Liver (tissue), 9 donors: ENCODE data around the gene P2RY12. TPM values are rescaled to one million over a fixed set of nuclear protein-coding genes. Genes with fewer than 3 reads are reported as not detected.

Experiments used
- DNase-seq: peaks from one replicate; pipeline ENCODE4 v3.0.0-alpha.2; 2017; ENCODE audit warnings: low spot score
- H3K27ac ChIP-seq, 2 donors: one replicate each; pipeline ENCODE4 v1.7.0; 2013; ENCODE audit warnings: inconsistent platforms in 2 of 2, low read length in 2 of 2, control low read depth in 1 of 2, low read depth in 1 of 2, mild to moderate bottlenecking in 1 of 2
- H3K27me3 ChIP-seq, 4 donors: one replicate each; pipeline versions ENCODE4 v1.6.1 to v1.7.0; 2013; ENCODE audit warnings: low read length in 3 of 4, inconsistent platforms in 1 of 4, mild to moderate bottlenecking in 1 of 4, moderate library complexity in 1 of 4; ENCODE audit not compliant: control insufficient read depth in 4 of 4, insufficient read depth in 4 of 4
- H3K36me3 ChIP-seq, 4 donors: one replicate each; pipeline versions ENCODE4 v1.6.1 to v1.7.0; 2013; ENCODE audit warnings: low read length in 3 of 4, mild to moderate bottlenecking in 3 of 4, low read depth in 1 of 4, moderate library complexity in 1 of 4; ENCODE audit not compliant: control insufficient read depth in 4 of 4, insufficient read depth in 3 of 4
- H3K4me1 ChIP-seq, 4 donors: one replicate each; pipeline versions ENCODE4 v1.6.1 to v1.7.0; 2013; ENCODE audit warnings: low read length in 3 of 4, mild to moderate bottlenecking in 3 of 4, moderate library complexity in 1 of 4; ENCODE audit not compliant: control insufficient read depth in 4 of 4, insufficient read depth in 4 of 4
- H3K4me3 ChIP-seq, 3 donors: one replicate each; pipeline versions ENCODE4 v1.6.1 to v1.7.0; 2013; ENCODE audit warnings: low read length in 3 of 3, control low read depth in 1 of 3, low read depth in 1 of 3, mild to moderate bottlenecking in 1 of 3
- H3K9ac ChIP-seq, 2 donors: one replicate each; pipeline ENCODE4 v1.7.0; 2013; ENCODE audit warnings: low read length in 2 of 2, mild to moderate bottlenecking in 2 of 2, moderate library complexity in 2 of 2, control low read depth in 1 of 2, low read depth in 1 of 2
- H3K9me3 ChIP-seq, 4 donors: one replicate each; pipeline versions ENCODE4 v1.6.1 to v1.7.0; 2013; ENCODE audit warnings: low read length in 3 of 4; ENCODE audit not compliant: control insufficient read depth in 4 of 4
- ATF3 ChIP-seq: IDR thresholded peaks from 2 replicates; pipeline ENCODE4 v1.6.1; 2016; ENCODE audit warnings: antibody characterized with exemption
- CTCF ChIP-seq: fragments of 150-350 bp; IDR thresholded peaks from 2 replicates; pipeline ENCODE4 v1.5.1; 2017; ENCODE audit warnings: improper control_type of control experiment, low read depth, low read length; ENCODE audit not compliant: missing input control
- FOXA1 ChIP-seq: IDR thresholded peaks from 2 replicates; pipeline ENCODE4 v1.6.1; 2016; ENCODE audit warnings: antibody characterized with exemption
- FOXA2 ChIP-seq: IDR thresholded peaks from 2 replicates; pipeline ENCODE4 v1.6.1; 2016; ENCODE audit warnings: antibody characterized with exemption
- GABPA ChIP-seq, 2 donors: IDR thresholded peaks in 1 of 2; conservative IDR thresholded peaks in 1 of 2; 2 replicates each; pipeline ENCODE4 v1.6.1; 2016; ENCODE audit warnings: antibody characterized with exemption in 2 of 2, mild to moderate bottlenecking in 1 of 2, moderate library complexity in 1 of 2
- HNF4G ChIP-seq: IDR thresholded peaks from 2 replicates; pipeline ENCODE4 v1.6.1; 2016; ENCODE audit warnings: antibody characterized with exemption
- JUND ChIP-seq, 2 donors: IDR thresholded peaks; 2 replicates each; pipeline ENCODE4 v1.6.1; 2016; ENCODE audit warnings: antibody characterized with exemption in 2 of 2
- MAX ChIP-seq: IDR thresholded peaks from 2 replicates; pipeline ENCODE4 v1.6.1; 2016; ENCODE audit warnings: antibody characterized with exemption
- NR2F2 ChIP-seq: IDR thresholded peaks from 2 replicates; pipeline ENCODE4 v1.6.1; 2016; ENCODE audit warnings: antibody characterized with exemption
- RAD21 ChIP-seq, 2 donors: IDR thresholded peaks; 2 replicates each; pipeline ENCODE4 v1.6.1; 2016; ENCODE audit warnings: antibody characterized with exemption in 2 of 2, mild to moderate bottlenecking in 2 of 2
- REST ChIP-seq: IDR thresholded peaks from 2 replicates; pipeline ENCODE4 v1.6.1; 2016; ENCODE audit warnings: antibody characterized with exemption, mild to moderate bottlenecking
- RXRA ChIP-seq, 2 donors: IDR thresholded peaks; 2 replicates each; pipeline ENCODE4 v1.6.1; 2017 to 2018; ENCODE audit warnings: antibody characterized with exemption in 2 of 2, mild to moderate bottlenecking in 1 of 2
- SP1 ChIP-seq: IDR thresholded peaks from 2 replicates; pipeline ENCODE4 v1.6.1; 2018; ENCODE audit warnings: antibody characterized with exemption, mild to moderate bottlenecking
- TAF1 ChIP-seq: conservative IDR thresholded peaks from 2 replicates; pipeline ENCODE4 v1.6.1; 2016; ENCODE audit warnings: antibody characterized with exemption, mild to moderate bottlenecking
- YY1 ChIP-seq: IDR thresholded peaks from 2 replicates; pipeline ENCODE4 v1.6.1; 2016; ENCODE audit warnings: antibody characterized with exemption, mild to moderate bottlenecking
- ZBTB33 ChIP-seq: IDR thresholded peaks from 2 replicates; pipeline ENCODE4 v1.6.1; 2016; ENCODE audit warnings: antibody characterized with exemption
- WGBS: extraction: QIAGEN DNeasy Blood & Tissue Kit; methylation state at CpG from one replicate; pipeline ENCODE4 v1.1.7; 2013; 5-methylcytosine and 5-hydroxymethylcytosine counted together
- polyA plus RNA-seq, 2 donors: library from polyadenylated mRNA; stranded (reverse) in 1 of 2; unstranded in 1 of 2; fragments of 200-250 nt in 1 of 2; fragments of >200 nt in 1 of 2; fragmentation: Nextera tagmentation in 1 of 2; extraction: Ambion mirVana in 1 of 2; gene quantifications; one replicate each; pipeline versions ENCODE4 v1.2.1 to v1.2.3, GENCODE V29; 2013 to 2015
- total RNA-seq, 2 donors: library from RNA; depleted of rRNA; stranded (reverse); fragments of >200 nt; gene quantifications; one replicate each; pipeline ENCODE4 v1.2.3, GENCODE V29; 2014
- donor health status: healthy.
- donor health status: healthy.
- donor health status: healthy.
- donor health status: healthy.
- donor health status: healthy.

P2RY12 gene
- total and polyA plus RNA-seq, 4 donors: 0.43 to 2.8 (median 1.6) TPM

GRCh38 chr3:151300539-151300938 lies 84.0 kb downstream of the P2RY12 start:
- no peaks in the 10 kb centered on the region for H3K4me1 ChIP-seq
- TF ChIP-seq GABPA (IDR thresholded peaks at IDR 0.05 in 1 of 2, conservative IDR thresholded peaks at IDR 0.05 in 1 of 2): no peak
- no peak for TF ChIP-seq HNF4G
- no peak for TF ChIP-seq YY1
- TF ChIP-seq ATF3: no peak
- TF ChIP-seq ZBTB33: no peak
- no peak for TF ChIP-seq TAF1
- TF ChIP-seq REST: no peak
- TF ChIP-seq JUND (IDR thresholded peaks at IDR 0.05): no peak
- H3K4me3 ChIP-seq: no peak overlapping the region
- DNase-seq: no peak
- no peaks in the 10 kb centered on the region for H3K36me3 ChIP-seq
- peaks cover 0 to 2% (median 0%) of the 10 kb centered on the region in 4 donors for H3K27me3 ChIP-seq
- no peaks in the 10 kb centered on the region for H3K9me3 ChIP-seq
- WGBS: 80% methylated on average over 1 of the region's 1 CpG
- no peak overlapping the region for H3K9ac ChIP-seq
- H3K27ac ChIP-seq: no peak overlapping the region

GRCh38 chr3:151299006-151299405 lies 85.5 kb downstream of the P2RY12 start:
- H3K27ac ChIP-seq: no peak overlapping the region
- no peak for TF ChIP-seq NR2F2
- no peak for TF ChIP-seq RAD21 (IDR thresholded peaks at IDR 0.05)
- no peak for TF ChIP-seq ZBTB33
- TF ChIP-seq REST: no peak
- TF ChIP-seq RXRA (IDR thresholded peaks at IDR 0.05): no peak
- TF ChIP-seq HNF4G: no peak
- no peak for TF ChIP-seq ATF3
- TF ChIP-seq FOXA2: no peak
- TF ChIP-seq MAX: no peak
- no peak for TF ChIP-seq TAF1
- no peak for TF ChIP-seq YY1
- TF ChIP-seq SP1: no peak
- no peak for TF ChIP-seq JUND (IDR thresholded peaks at IDR 0.05)
- no peak for TF ChIP-seq GABPA (IDR thresholded peaks at IDR 0.05 in 1 of 2, conservative IDR thresholded peaks at IDR 0.05 in 1 of 2)
- no peak for TF ChIP-seq CTCF
- no peak for TF ChIP-seq FOXA1
- DNase-seq: no peak
- H3K4me1 ChIP-seq: no peaks in the 10 kb centered on the region
- no peak overlapping the region for H3K9ac ChIP-seq
- no peak overlapping the region for H3K4me3 ChIP-seq
- no peaks in the 10 kb centered on the region for H3K9me3 ChIP-seq
- 88% methylated on average over 2 of the region's 2 CpGs for WGBS
- no peaks in the 10 kb centered on the region for H3K36me3 ChIP-seq
- peaks cover 0 to 2% (median 0%) of the 10 kb centered on the region in 4 donors for H3K27me3 ChIP-seq
